H54 (cell line): ENCODE results near the gene SYT15.

Source experiments
- DNase-seq: peaks from one replicate; pipeline ENCODE4 v3.0.0; 2011; ENCODE audit warnings: low spot score, mixed read lengths; ENCODE audit not compliant: insufficient read length
- FAIRE-seq: peaks from 3 replicates; lab custom pipeline; 2011; peaks lifted over from hg19 to GRCh38; lab: Jason Lieb, UNC
- POLR2A ChIP-seq: IDR thresholded peaks from 2 replicates; pipeline ENCODE4 v1.6.1; 2011; ENCODE audit warnings: low read depth, mild to moderate bottlenecking, low read length

SYT15 gene

GRCh38 chr10:46549171-46550075, 29.5 kb upstream of the SYT15 start:
- TF ChIP-seq POLR2A = no peak
- FAIRE-seq (no peak), DNase-seq (no peak)

DNA sequence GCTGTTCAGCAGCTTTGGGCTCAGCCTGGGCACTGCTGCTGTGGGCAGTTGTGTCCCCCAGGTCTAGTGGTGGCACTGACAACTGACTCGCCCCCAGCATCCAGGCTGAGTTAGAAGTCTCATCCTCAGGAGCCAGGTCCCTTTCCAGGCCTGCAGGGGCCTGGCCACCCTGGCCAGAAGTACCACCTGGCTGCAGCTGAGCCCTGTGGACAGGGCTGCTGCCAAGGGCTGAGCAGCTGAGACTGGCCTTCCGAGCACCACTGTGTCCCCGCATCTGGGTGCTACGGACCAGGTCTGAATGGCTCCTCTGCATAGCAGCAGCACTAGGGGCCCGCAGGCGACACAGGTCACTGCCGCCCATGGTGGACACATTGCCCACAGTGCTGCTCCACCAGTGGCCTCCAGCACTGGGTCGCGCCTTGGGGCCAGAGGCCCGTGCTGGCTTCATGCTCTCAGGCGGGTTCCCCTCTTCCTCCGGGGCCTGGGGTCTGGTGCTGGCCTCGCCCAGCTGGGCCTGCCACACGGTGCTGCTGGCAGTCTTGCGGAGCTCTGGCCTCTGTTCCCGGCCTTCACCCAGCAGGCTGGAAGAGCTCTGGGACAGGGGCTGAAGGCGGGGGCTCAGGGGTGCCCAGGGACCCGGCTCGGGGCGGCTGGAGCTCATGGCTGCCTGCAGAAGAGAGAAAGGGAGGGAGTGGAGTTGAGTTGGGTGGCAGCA, 28.7 kb upstream of the SYT15 start:
- TF ChIP-seq POLR2A = no peak
- FAIRE-seq = no peak
- DNase-seq = no peak

DNA sequence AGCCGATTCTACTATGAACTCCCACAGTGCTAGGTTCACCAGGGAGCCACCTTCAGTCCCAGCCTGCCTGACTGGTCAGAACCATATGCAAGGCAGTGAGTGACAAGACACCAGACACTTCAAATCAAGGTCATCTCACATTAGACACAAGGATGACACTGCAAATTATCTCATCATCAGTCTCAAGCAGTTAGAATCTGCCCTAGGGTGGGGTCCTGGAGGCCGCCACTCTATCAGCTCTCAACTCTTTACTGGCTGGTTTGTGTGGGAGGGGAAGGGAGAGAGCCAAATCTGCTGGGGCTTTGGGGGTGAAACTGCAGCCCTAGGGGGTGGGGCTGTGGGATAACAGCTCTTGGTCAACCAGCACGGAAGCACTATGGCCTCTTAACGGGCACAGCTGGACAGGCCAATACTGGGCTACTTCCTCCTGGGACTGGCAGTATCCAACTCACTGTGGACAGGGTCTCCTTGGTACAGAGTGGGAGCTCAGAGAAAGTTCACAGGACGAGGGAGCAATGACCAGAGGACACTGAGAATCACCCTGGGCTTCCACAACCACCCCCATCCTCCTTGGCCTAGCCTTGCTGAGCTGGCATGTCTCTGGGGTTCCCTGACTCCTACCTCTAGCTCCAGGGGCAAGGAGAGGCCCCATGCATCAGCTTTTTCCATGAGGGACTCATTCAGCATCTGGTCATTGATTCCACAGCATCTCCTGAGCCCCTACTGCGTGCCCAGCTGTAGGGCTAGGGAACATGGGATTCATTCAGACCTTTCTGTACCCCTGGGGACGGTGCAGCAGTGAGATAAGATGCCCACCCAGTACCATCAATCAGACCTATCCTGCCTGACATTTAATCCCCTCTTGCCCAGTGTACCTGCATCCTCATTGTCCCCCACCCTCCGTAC, 27.9 kb upstream of the SYT15 start:
- no peak for TF ChIP-seq POLR2A
- FAIRE-seq (no peak), DNase-seq (no peak)

- DNase-seq (no peak), FAIRE-seq (no peak)
These were observed 27.0 kb upstream of the SYT15 start for GRCh38 chr10:46551701-46552525.

DNA sequence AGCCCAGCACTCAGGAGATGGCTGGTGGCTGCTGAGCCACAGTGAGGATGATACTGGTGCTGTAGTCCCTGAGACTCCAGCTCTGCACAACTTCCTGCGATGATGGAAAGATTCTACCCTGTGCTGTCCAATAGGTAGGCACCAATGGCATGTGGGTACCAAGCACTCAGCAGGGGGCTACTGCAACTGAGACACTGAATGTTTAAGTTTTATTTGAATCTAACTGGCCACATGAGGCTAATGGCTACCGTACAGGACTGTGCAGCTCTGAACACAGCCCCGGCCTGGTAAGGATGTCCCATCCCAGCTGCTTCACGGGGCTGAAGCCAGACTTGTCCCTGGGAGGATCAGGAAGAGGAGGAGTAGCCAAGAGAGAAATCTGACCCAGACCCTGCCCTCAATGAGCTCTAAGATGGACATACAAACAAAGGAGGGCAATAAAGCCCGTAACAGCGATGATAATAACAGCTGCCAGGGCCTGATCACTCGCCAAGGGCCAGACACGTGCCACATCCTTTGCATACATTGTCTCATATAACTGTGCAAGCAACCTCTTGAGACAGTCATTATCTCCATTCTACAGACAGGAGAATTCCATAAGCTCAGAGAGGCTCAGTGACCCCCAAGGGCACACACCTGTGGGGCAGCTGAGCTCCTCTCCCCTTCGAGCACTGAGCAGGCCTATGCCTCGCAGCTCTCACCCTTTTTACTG, 26.2 kb upstream of the SYT15 start:
- FAIRE-seq (no peak), DNase-seq (no peak)
- no peak for TF ChIP-seq POLR2A

More at GRCh38 chr10:46551701-46552525, 27.0 kb upstream of the SYT15 start:
- no peak for TF ChIP-seq POLR2A

GRCh38 chr10:46553238-46554049, 25.5 kb upstream of the SYT15 start:
- no peak for DNase-seq
- FAIRE-seq = no peak
- no peak for TF ChIP-seq POLR2A

DNA sequence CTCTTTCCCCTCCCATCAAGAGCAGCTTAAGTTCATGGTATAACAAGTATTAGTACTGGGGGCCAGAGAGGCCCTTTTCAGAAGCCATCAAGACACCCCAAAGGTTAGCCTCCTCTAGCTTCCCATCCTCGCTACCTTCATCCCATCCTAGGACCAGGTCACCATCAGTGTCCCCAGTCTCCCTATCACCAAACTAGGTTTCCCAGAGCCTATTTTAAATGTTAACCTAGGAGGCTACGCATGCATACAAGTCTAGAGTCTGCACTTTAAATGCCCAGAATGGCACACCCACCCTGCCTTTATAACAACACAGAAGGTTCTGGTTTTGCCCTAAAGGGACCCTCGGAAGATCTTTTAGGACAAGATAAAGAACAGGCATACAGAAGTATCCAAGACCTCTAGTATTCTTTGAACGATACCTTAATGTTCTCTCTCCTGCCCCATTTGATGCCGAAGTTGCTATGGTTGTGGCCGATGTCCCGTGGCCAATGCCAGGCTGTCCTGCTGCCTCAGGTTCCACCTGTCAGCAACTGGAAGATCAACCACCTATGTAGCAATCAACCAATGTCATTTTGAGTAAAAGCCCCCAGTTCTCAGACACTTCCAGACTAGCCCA, 24.7 kb upstream of the SYT15 start:
- FAIRE-seq (no peak), DNase-seq (no peak)
- no peak for TF ChIP-seq POLR2A

DNA sequence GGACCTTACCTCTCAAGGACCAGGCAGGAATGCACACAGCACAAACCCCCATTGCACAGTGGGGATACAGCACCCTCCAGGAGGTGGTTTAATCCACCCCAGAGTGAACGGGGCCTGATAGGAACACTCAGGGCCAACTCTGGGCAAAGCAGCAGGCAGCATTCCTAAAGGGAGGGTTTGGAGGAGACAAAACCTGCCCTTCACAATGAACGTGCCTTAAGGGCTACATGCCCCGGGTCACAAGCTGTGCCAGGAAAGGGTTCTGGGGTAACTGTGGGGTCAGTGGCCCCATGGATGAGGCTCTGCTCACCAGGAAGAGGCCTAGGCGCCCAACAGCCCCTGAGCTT, 23.6 kb upstream of the SYT15 start:
- TF ChIP-seq POLR2A = no peak
- DNase-seq = no peak
- no peak for FAIRE-seq

GRCh38 chr10:46555713-46556514, 23.0 kb upstream of the SYT15 start:
- DNase-seq (no peak), FAIRE-seq (no peak)
- no peak for TF ChIP-seq POLR2A

DNA sequence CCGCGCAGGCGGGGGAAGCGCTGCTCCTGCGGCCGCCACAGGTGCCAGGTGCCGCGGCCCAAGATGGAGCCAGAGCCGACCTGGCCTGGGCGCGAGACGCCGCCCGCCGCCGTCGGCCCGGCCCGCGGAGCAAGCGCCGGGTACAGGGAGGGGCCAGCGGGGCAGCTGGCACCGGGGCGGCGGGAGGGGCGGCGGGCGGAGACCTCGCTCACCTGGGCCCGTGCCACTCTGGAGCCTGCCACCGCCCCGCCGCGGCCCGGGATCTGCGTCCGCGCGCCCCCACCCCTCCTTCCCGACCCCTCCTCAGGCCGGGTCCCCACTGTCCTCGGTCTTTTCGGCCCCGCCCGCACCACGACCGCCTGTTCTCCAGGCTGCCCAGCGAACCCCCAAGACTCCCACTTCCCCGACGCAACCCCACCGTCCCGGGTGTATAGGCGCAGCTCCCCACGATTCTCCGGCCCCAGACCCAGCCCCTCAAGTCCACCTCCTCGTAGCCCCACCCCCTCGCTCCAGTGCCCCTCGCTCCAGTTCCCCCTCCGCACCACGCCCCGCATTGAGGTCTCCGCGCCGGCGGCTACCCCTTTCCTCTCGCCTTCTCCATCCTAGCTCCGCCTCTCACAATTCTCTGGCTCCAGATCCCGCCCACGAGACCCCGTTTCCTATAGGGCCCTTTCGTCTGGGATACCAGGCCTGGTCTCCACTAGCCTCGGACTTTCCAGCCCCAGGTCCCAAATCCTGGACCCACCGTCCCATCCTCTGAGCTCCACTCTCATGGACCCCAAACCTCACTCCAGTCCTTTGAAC, 22.2 kb upstream of the SYT15 start, which contains the start of gene GPRIN2:
GPRIN2 (minus strand) TSS at position 144 of the 804 bp plus-strand sequence. CDS start 5,922 bp downstream, outside the sequence.
- DNase-seq (no peak), FAIRE-seq (no peak)
- no peak for TF ChIP-seq POLR2A
